Neural progenitor cell (in vitro differentiated cells): ENCODE measurements around the gene ERC1. TPM values are rescaled to one million over a fixed set of nuclear protein-coding genes. Genes with fewer than 3 reads are reported as not detected.

Experiments
- DNase-seq: peaks from one replicate; pipeline ENCODE4 v3.0.0-alpha.2; 2016; ENCODE audit warnings: low spot score
- H2AFZ ChIP-seq: fragments of 200-600 bp; sonication (generic); replicated peaks from 2 replicates; pipeline ENCODE4 v1.6.1; 2016; ENCODE audit warnings: antibody characterized with exemption
- H3F3A ChIP-seq: fragments of 200-600 bp; sonication (generic); 2 replicates; pipeline ENCODE4 v1.6.1; 2016; ENCODE audit warnings: antibody characterized with exemption, low read depth
- H3K27ac ChIP-seq: fragments of 200-600 bp; sonication (generic); 2 replicates; pipeline ENCODE4 v1.5.1; 2016; ENCODE audit warnings: mild to moderate bottlenecking
- H3K27me3 ChIP-seq: fragments of 200-600 bp; sonication (generic); 2 replicates; pipeline ENCODE4 v1.6.1; 2016; ENCODE audit warnings: mild to moderate bottlenecking, moderate library complexity
- H3K36me3 ChIP-seq: fragments of 200-600 bp; sonication (generic); 2 replicates; pipeline ENCODE4 v1.5.1; 2016
- H3K4me1 ChIP-seq: fragments of 200-600 bp; sonication (generic); 2 replicates; pipeline ENCODE4 v1.6.1; 2016; ENCODE audit warnings: mixed run types
- H3K4me2 ChIP-seq: fragments of 200-600 bp; sonication (generic); 2 replicates; pipeline ENCODE4 v1.6.1; 2016
- H3K4me3 ChIP-seq: fragments of 200-600 bp; sonication (generic); 2 replicates; pipeline ENCODE4 v1.5.1; 2016
- H3K79me2 ChIP-seq: fragments of 200-600 bp; sonication (generic); 2 replicates; pipeline ENCODE4 v1.6.1; 2016; ENCODE audit warnings: low read depth
- H3K9ac ChIP-seq: fragments of 200-600 bp; sonication (generic); 2 replicates; pipeline ENCODE4 v1.6.1; 2016
- H3K9me3 ChIP-seq: fragments of 200-600 bp; sonication (generic); 2 replicates; pipeline ENCODE4 v1.5.1; 2016; ENCODE audit warnings: low read depth
- H4K20me1 ChIP-seq: fragments of 200-600 bp; sonication (generic); 2 replicates; pipeline ENCODE4 v1.6.1; 2016; ENCODE audit warnings: low read depth
- H3K27ac Mint-ChIP-seq: 3 replicates; pipeline ENCODE4 v1.8.0; 2021; ENCODE audit warnings: mixed read lengths
- H3K27me3 Mint-ChIP-seq: 2 replicates; pipeline ENCODE4 v1.8.0; 2022; ENCODE audit warnings: low read depth, mild to moderate bottlenecking, inconsistent platforms, moderate library complexity, mixed read lengths; ENCODE audit not compliant: insufficient read depth
- H3K36me3 Mint-ChIP-seq: 3 replicates; pipeline ENCODE4 v1.8.0; 2021; ENCODE audit warnings: mixed read lengths
- H3K4me1 Mint-ChIP-seq: 3 replicates; pipeline ENCODE4 v1.8.0; 2021; ENCODE audit warnings: mixed read lengths
- H3K4me3 Mint-ChIP-seq: 3 replicates; pipeline ENCODE4 v1.8.0; 2021; ENCODE audit warnings: mild to moderate bottlenecking, moderate library complexity, mixed read lengths
- H3K9me3 Mint-ChIP-seq: 3 replicates; pipeline ENCODE4 v1.8.0; 2020; ENCODE audit warnings: mixed read lengths
- EZH2 ChIP-seq: fragments of 200-600 bp; sonication (generic); IDR thresholded peaks from 2 replicates; pipeline ENCODE4 v1.6.1; 2017; ENCODE audit warnings: antibody characterized with exemption, mild to moderate bottlenecking, moderate library complexity
- EZH2phosphoT487 ChIP-seq: fragments of 200-600 bp; sonication (generic); IDR thresholded peaks from 2 replicates; pipeline ENCODE4 v1.6.1; 2017; ENCODE audit warnings: antibody characterized with exemption
- total RNA-seq: library from RNA; depleted of rRNA; stranded (reverse); fragments of >200 nt; gene quantifications from 2 replicates; pipeline ENCODE4 v1.2.3, GENCODE V29; 2015; ENCODE audit warnings: low replicate concordance
- TF ChIP-seq, protein P1 (sequence below): fragments of 200-600 bp; sonication (generic); IDR thresholded peaks from 2 replicates; pipeline ENCODE4 v1.5.1; 2017; ENCODE audit warnings: antibody characterized with exemption, mild to moderate bottlenecking

ERC1 gene
- total RNA-seq, 1 donor from 2014 or later = 27.5 TPM

- H3K9ac ChIP-seq = no peak overlapping the region
Observed at GRCh38 chr12:1115484-1116231, 124.6 kb downstream of the ERC1 start.

GRCh38 chr12:1117371-1117770, 126.3 kb downstream of the ERC1 start:
- peaks cover 11% of the 10 kb centered on the region for H3F3A ChIP-seq
- H3K79me2 ChIP-seq = no peaks in the 10 kb centered on the region
- H3K27me3 Mint-ChIP-seq = no peaks in the 10 kb centered on the region
- H3K9me3 ChIP-seq = no peaks in the 10 kb centered on the region
- H3K27ac ChIP-seq = no peak overlapping the region
- H3K4me1 ChIP-seq = peaks cover 5% of the 10 kb centered on the region
- H3K27me3 ChIP-seq = no peaks in the 10 kb centered on the region
- H3K4me1 Mint-ChIP-seq = no peaks in the 10 kb centered on the region
- no peak overlapping the region for H3K27ac Mint-ChIP-seq
- no peaks in the 10 kb centered on the region for H3K9me3 Mint-ChIP-seq
- H3K36me3 ChIP-seq = no peaks in the 10 kb centered on the region
- no peak overlapping the region for H3K4me3 Mint-ChIP-seq
- H3K36me3 Mint-ChIP-seq = no peaks in the 10 kb centered on the region
- H4K20me1 ChIP-seq = no peaks in the 10 kb centered on the region
- no peak for DNase-seq
- no peak overlapping the region for H3K4me3 ChIP-seq
- no peak overlapping the region for H3K4me2 ChIP-seq
- no peak overlapping the region for H3K9ac ChIP-seq
- no peak overlapping the region for H2AFZ ChIP-seq
- TF ChIP-seq, protein P1, sequence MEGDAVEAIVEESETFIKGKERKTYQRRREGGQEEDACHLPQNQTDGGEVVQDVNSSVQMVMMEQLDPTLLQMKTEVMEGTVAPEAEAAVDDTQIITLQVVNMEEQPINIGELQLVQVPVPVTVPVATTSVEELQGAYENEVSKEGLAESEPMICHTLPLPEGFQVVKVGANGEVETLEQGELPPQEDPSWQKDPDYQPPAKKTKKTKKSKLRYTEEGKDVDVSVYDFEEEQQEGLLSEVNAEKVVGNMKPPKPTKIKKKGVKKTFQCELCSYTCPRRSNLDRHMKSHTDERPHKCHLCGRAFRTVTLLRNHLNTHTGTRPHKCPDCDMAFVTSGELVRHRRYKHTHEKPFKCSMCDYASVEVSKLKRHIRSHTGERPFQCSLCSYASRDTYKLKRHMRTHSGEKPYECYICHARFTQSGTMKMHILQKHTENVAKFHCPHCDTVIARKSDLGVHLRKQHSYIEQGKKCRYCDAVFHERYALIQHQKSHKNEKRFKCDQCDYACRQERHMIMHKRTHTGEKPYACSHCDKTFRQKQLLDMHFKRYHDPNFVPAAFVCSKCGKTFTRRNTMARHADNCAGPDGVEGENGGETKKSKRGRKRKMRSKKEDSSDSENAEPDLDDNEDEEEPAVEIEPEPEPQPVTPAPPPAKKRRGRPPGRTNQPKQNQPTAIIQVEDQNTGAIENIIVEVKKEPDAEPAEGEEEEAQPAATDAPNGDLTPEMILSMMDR = no peak

More at GRCh38 chr12:1115484-1116231, 124.6 kb downstream of the ERC1 start:
- no peak overlapping the region for H2AFZ ChIP-seq
- H3F3A ChIP-seq = peaks cover 11% of the 10 kb centered on the region
- no peak overlapping the region for H3K4me2 ChIP-seq
- no peaks in the 10 kb centered on the region for H3K9me3 Mint-ChIP-seq
- no peaks in the 10 kb centered on the region for H3K79me2 ChIP-seq
- H3K27me3 Mint-ChIP-seq = no peaks in the 10 kb centered on the region
- no peaks in the 10 kb centered on the region for H3K36me3 Mint-ChIP-seq
- H3K4me3 ChIP-seq = no peak overlapping the region
- H3K36me3 ChIP-seq = no peaks in the 10 kb centered on the region
- DNase-seq = no peak
- H3K27me3 ChIP-seq = no peaks in the 10 kb centered on the region
- H3K4me1 Mint-ChIP-seq = no peaks in the 10 kb centered on the region
- TF ChIP-seq EZH2phosphoT487 = no peak
- TF ChIP-seq EZH2 = no peak
- TF ChIP-seq, protein P1 = no peak
- no peaks in the 10 kb centered on the region for H4K20me1 ChIP-seq
- H3K4me1 ChIP-seq = no peaks in the 10 kb centered on the region
- no peak overlapping the region for H3K4me3 Mint-ChIP-seq
- no peak overlapping the region for H3K27ac Mint-ChIP-seq
- H3K27ac ChIP-seq = no peak overlapping the region
- H3K9me3 ChIP-seq = no peaks in the 10 kb centered on the region

- no peak overlapping the region for H3K27ac ChIP-seq
- no peaks in the 10 kb centered on the region for H4K20me1 ChIP-seq
- H3K36me3 ChIP-seq = no peaks in the 10 kb centered on the region
- TF ChIP-seq, protein P1 = peak; percentile 99
- TF ChIP-seq EZH2phosphoT487 = no peak
- H3K27me3 ChIP-seq = no peaks in the 10 kb centered on the region
- Mint-ChIP-seq H3K27ac (no peak overlapping the region), H3K27me3 (no peaks in the 10 kb centered on the region), H3K9me3 (no peaks in the 10 kb centered on the region), H3K4me1 (no peaks in the 10 kb centered on the region), H3K4me3 (no peak overlapping the region), H3K36me3 (no peaks in the 10 kb centered on the region)
- no peak overlapping the region for H3K4me2 ChIP-seq
- H3K4me1 ChIP-seq = peaks cover 5% of the 10 kb centered on the region
- DNase-seq = peak; percentile 76
- no peak overlapping the region for H3K4me3 ChIP-seq
- no peaks in the 10 kb centered on the region for H3K79me2 ChIP-seq
- peaks cover 11% of the 10 kb centered on the region for H3F3A ChIP-seq
- no peaks in the 10 kb centered on the region for H3K9me3 ChIP-seq
- H2AFZ ChIP-seq = no peak overlapping the region
- H3K9ac ChIP-seq = no peak overlapping the region
Observed at GRCh38 chr12:1117970-1118563, 127.0 kb downstream of the ERC1 start.
